ENCODE data around the gene DCBLD1. TPM values are rescaled to one million over a fixed set of nuclear protein-coding genes. Genes with fewer than 3 reads are reported as not detected.

The DCBLD1 gene
- total RNA-seq, 1 experiment from 2014 or later, result 19.5 TPM

DNA sequence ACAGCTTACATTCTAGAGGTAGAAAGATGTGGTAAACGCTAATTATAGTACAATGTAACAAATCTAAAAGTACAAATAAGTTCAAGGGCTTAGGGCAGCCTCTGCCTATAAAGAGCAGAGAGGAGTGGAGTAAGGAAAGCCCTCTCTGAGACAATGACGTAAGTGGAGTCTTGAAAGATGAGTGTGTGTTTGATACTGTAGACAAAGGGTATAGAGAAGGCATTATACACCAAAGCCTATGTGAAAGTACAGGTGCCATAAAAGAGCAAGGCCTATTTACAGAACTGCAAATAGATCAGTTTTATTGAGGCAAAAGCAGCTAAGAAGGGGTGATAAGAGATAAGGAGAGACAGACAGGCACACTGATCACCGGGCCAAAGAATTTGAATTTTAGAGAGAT lies 108.9 kb downstream of the DCBLD1 start (continued):
- TF ChIP-seq REST (IDR thresholded peaks at IDR 0.05; ENCODE audit: low read depth) (no peak), FOSL1 (IDR thresholded peaks at IDR 0.05; ENCODE audit: low read depth) (no peak)

- ChIA-PET CTCF (no interaction called here), RAD21 (ENCODE audit: low non-redundant PET in 1 of 2, low total read pairs in 2 of 2, uncharacterized antibody in 2 of 2, unreplicated experiment in 2 of 2) (no interaction called here), POLR2A (no interaction called here)
- Histone ChIP-seq H3K4me3 (replicated peaks in 1 of 2; ENCODE audit: low read depth in 1 of 2, low read length in 2 of 2) (no peak overlapping the region), H4K20me1 (ENCODE audit: insufficient read depth) (peaks cover 4% of the 10 kb centered on the region; the same call in 1 of the 2 replicates), H3K4me2 (ENCODE audit: low read length) (no peak overlapping the region), H3K9ac (ENCODE audit: low read length) (no peak overlapping the region), H3K4me1 (ENCODE audit: control insufficient read depth in 1 of 2, insufficient read depth in 2 of 2, low read length in 2 of 2) (no peaks in the 10 kb centered on the region), H3K79me2 (ENCODE audit: insufficient read depth, low read length) (peaks cover 57% of the 10 kb centered on the region), H2AFZ (ENCODE audit: low read depth, low read length, poor library complexity, severe bottlenecking) (no peak overlapping the region), H3K36me3 (ENCODE audit: control insufficient read depth in 1 of 2, insufficient read depth in 2 of 2, low read length in 2 of 2) (peaks cover 0 to 8% of the 10 kb centered on the region in 2 experiments; a peak in 1 of 4 replicates), H3K27me3 (ENCODE audit: insufficient read depth, low read length) (no peaks in the 10 kb centered on the region), H3K9me3 (ENCODE audit: control insufficient read depth in 1 of 2, insufficient read depth in 1 of 2, low read depth in 1 of 2, low read length in 2 of 2) (no peaks in the 10 kb centered on the region), H3K27ac (ENCODE audit: low read depth, low read length) (no peak overlapping the region), H3K9me2 (ENCODE audit: insufficient read depth) (no peaks in the 10 kb centered on the region)
- no TSS peak for BruUV-seq (replicated peaks)
- ATAC-seq (no peak), DNase-seq (ENCODE audit: low read depth, low spot score) (no peak)
- TF ChIP-seq SP1 (IDR thresholded peaks at IDR 0.05; ENCODE audit: low read depth) (no peak), MAX (IDR thresholded peaks at IDR 0.05) (no peak), EGR1 (IDR thresholded peaks at IDR 0.05; ENCODE audit: low read depth) (no peak), EZH2phosphoT487 (IDR thresholded peaks at IDR 0.05; ENCODE audit: borderline replicate concordance) (no peak), ZNF274 (IDR thresholded peaks at IDR 0.05; ENCODE audit: low read depth, low read length) (no peak), TCF7L2 (IDR thresholded peaks at IDR 0.05; ENCODE audit: borderline replicate concordance, extremely low read depth, insufficient read depth, insufficient read length) (no peak), CTCF (IDR thresholded peaks at IDR 0.05 in 2 of 3, conservative IDR thresholded peaks at IDR 0.05 in 1 of 3; ENCODE audit: borderline replicate concordance in 1 of 3, insufficient read depth in 1 of 3, low read depth in 2 of 3, low read length in 2 of 3) (no peak), ELF1 (IDR thresholded peaks at IDR 0.05; ENCODE audit: borderline replicate concordance, low read depth) (no peak), SRF (IDR thresholded peaks at IDR 0.05; ENCODE audit: low read depth) (no peak), CBX3 (IDR thresholded peaks at IDR 0.05; ENCODE audit: low read depth) (no peak)
- TF ChIP-seq, protein P1, sequence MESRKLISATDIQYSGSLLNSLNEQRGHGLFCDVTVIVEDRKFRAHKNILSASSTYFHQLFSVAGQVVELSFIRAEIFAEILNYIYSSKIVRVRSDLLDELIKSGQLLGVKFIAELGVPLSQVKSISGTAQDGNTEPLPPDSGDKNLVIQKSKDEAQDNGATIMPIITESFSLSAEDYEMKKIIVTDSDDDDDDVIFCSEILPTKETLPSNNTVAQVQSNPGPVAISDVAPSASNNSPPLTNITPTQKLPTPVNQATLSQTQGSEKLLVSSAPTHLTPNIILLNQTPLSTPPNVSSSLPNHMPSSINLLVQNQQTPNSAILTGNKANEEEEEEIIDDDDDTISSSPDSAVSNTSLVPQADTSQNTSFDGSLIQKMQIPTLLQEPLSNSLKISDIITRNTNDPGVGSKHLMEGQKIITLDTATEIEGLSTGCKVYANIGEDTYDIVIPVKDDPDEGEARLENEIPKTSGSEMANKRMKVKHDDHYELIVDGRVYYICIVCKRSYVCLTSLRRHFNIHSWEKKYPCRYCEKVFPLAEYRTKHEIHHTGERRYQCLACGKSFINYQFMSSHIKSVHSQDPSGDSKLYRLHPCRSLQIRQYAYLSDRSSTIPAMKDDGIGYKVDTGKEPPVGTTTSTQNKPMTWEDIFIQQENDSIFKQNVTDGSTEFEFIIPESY (IDR thresholded peaks at IDR 0.05; ENCODE audit: extremely low read depth, insufficient replicate concordance, low read length), result no peak
- intact Hi-C loops (cut with micrococcal nuclease), result no loop called here
Measured at GRCh38 chr6:117592983-117593759, 110.7 kb downstream of the DCBLD1 start.
